SJSA1 (cell line): Measurements from ENCODE around the gene OGFOD3. TPM values are rescaled to one million over a fixed set of nuclear protein-coding genes. Genes with fewer than 3 reads are reported as not detected.

Source experiments
- DNase-seq, 2 experiments: peaks; one replicate each; pipeline ENCODE4 v3.0.0-alpha.2; 2015 to 2020; ENCODE audit warnings: low spot score in 2 of 2, low read depth in 1 of 2
- H3K27ac ChIP-seq: fragments of 250-450 bp; sonication (Bioruptor Pico); 2 replicates; pipeline ENCODE4 v1.5.1; 2020; ENCODE audit warnings: mild to moderate bottlenecking, moderate library complexity
- H3K27me3 ChIP-seq: fragments of 250-450 bp; sonication (Bioruptor Pico); replicated peaks from 2 replicates; pipeline ENCODE4 v1.5.1; 2020; ENCODE audit warnings: mild to moderate bottlenecking, moderate library complexity
- H3K36me3 ChIP-seq: fragments of 250-450 bp; sonication (Bioruptor Pico); 2 replicates; pipeline ENCODE4 v1.5.1; 2020; ENCODE audit warnings: mild to moderate bottlenecking
- H3K4me1 ChIP-seq: fragments of 250-450 bp; sonication (Bioruptor Pico); replicated peaks from 2 replicates; pipeline ENCODE4 v1.6.1; 2021; ENCODE audit warnings: mild to moderate bottlenecking
- H3K4me3 ChIP-seq: fragments of 250-450 bp; sonication (Bioruptor Pico); 2 replicates; pipeline ENCODE4 v1.5.1; 2020; ENCODE audit warnings: mild to moderate bottlenecking
- H3K9me3 ChIP-seq: fragments of 250-450 bp; sonication (Bioruptor Pico); replicated peaks from 2 replicates; pipeline ENCODE4 v1.5.1; 2020; ENCODE audit warnings: mild to moderate bottlenecking
- total RNA-seq: library from RNA; depleted of rRNA; stranded (reverse); fragments of >200 nt; shearing (Covaris generic); gene quantifications from 2 replicates; pipeline ENCODE4 v1.2.3, GENCODE V29; 2014; rRNA removed

Gene OGFOD3
- total RNA-seq, 1 experiment from 2014 or later = 87.6 TPM

GRCh38 chr17:82343560-82343959, 74.8 kb downstream of the OGFOD3 start:
- H3K27me3 ChIP-seq = no peaks in the 10 kb centered on the region
- no peak for DNase-seq
- H3K36me3 ChIP-seq = no peaks in the 10 kb centered on the region
- no peak overlapping the region for H3K27ac ChIP-seq
- no peaks in the 10 kb centered on the region for H3K9me3 ChIP-seq
- H3K4me3 ChIP-seq = no peak overlapping the region
- H3K4me1 ChIP-seq = peaks cover 26% of the 10 kb centered on the region

GRCh38 chr17:82342361-82343079, 75.9 kb downstream of the OGFOD3 start:
- Histone ChIP-seq H3K4me1 (peaks cover 33% of the 10 kb centered on the region), H3K9me3 (no peaks in the 10 kb centered on the region), H3K4me3 (no peak overlapping the region), H3K27me3 (no peaks in the 10 kb centered on the region), H3K27ac (no peak overlapping the region), H3K36me3 (no peaks in the 10 kb centered on the region)
- DNase-seq = no peak

GRCh38 chr17:82339634-82340580, 78.5 kb downstream of the OGFOD3 start:
- H3K4me3 ChIP-seq = peak overlapping the region; percentile 26
- H3K36me3 ChIP-seq = no peaks in the 10 kb centered on the region
- DNase-seq = no peak
- no peaks in the 10 kb centered on the region for H3K27me3 ChIP-seq
- H3K9me3 ChIP-seq = no peaks in the 10 kb centered on the region
- peak overlapping the region; percentile 42 for H3K27ac ChIP-seq
- H3K4me1 ChIP-seq = peaks cover 46% of the 10 kb centered on the region

Other genes with a start within 250 kb of the OGFOD3 start
- 8.2 and 9.4 TPM in 2 replicates for gene CCDC57, start 205.7 kb downstream of the OGFOD3 start, total RNA-seq
- 149 and 249 TPM in 2 replicates for gene SLC16A3, start 189.5 kb downstream of the OGFOD3 start, total RNA-seq
- gene CSNK1D, start 144.9 kb downstream of the OGFOD3 start, total RNA-seq = 26.0 and 33.7 TPM in 2 replicates
- gene CD7, start 101.0 kb downstream of the OGFOD3 start, total RNA-seq = not detected in 2 replicates
- gene SECTM1, start 84.8 kb downstream of the OGFOD3 start, total RNA-seq = 5.3 and 6.3 TPM in 2 replicates
- gene TEX19, start 59.3 kb downstream of the OGFOD3 start, total RNA-seq = 0.19 and 0.34 TPM in 2 replicates
- gene UTS2R, start 46.8 kb downstream of the OGFOD3 start, total RNA-seq = 0.18 TPM in 1 of 2 replicates, not detected in the other
- gene HEXD, start 239 bp downstream of the OGFOD3 start, total RNA-seq = 16.3 and 21.7 TPM in 2 replicates
- 71.4 and 106 TPM in 2 replicates for gene CYBC1, start 32.2 kb upstream of the OGFOD3 start, total RNA-seq
- gene NARF, start 40.2 kb upstream of the OGFOD3 start, total RNA-seq = 41.6 and 58.5 TPM in 2 replicates
- gene FOXK2, start 101.1 kb upstream of the OGFOD3 start, total RNA-seq = 39.3 and 54.9 TPM in 2 replicates
- 157 and 203 TPM in 2 replicates for gene WDR45B, start 229.9 kb upstream of the OGFOD3 start, total RNA-seq